ENCODE data around the gene SAMD10. TPM values are rescaled to one million over a fixed set of nuclear protein-coding genes. Genes with fewer than 3 reads are reported as not detected.

SAMD10 gene
- total and polyA plus RNA-seq, 12 donors: 3.4 to 8.8 (median 4.0) TPM

- Histone ChIP-seq H3K9me3 (no peaks in the 10 kb centered on the region), H3K4me3 (peak overlapping the region in 9 of 10 donors; percentile 43 to 100 (median 95)), H3K27me3 (no peaks in the 10 kb centered on the region), H3K27ac (peak overlapping the region in 9 of 10 donors; percentile 15 to 96 (median 56)), H3K36me3 (peaks cover 0 to 31% (median 12%) of the 10 kb centered on the region in 9 donors), H3K4me1 (peaks cover 17 to 54% (median 48%) of the 10 kb centered on the region in 9 donors)
- 6 to 7% methylated on average over 27 to 28 of the region's 28 CpGs for WGBS, 2 donors
- ATAC-seq: peak; percentile 27 to 57 (median 47)
- TF ChIP-seq CTCF (IDR thresholded peaks at IDR 0.05): peak in 1 of 9 donors; percentile 15
- peak; percentile 61 to 69 for DNase-seq
- intact Hi-C loops (cut with DNase I): loop anchor here in 2 of 10 donors (5.0 kb wide), 2 partner anchors 60 to 405 kb away; partner anchors contain the start of genes DNAJC5 (in 1 of the 2) and FNDC11 (in 1 of the 2)
Measured at GRCh38 chr20:63957004-63957689, 22.3 kb downstream of the SAMD10 start.

GRCh38 chr20:63956664-63957003 lies 22.8 kb downstream of the SAMD10 start:
- peaks cover 22 to 59% (median 53%) of the 10 kb centered on the region in 9 donors for H3K4me1 ChIP-seq
- H3K9me3 ChIP-seq: no peaks in the 10 kb centered on the region
- 0 to 1% methylated on average over 15 of the region's 15 CpGs for WGBS, 2 donors
- no peak for DNase-seq
- peak overlapping the region in 9 of 10 donors; percentile 43 to 100 (median 95) for H3K4me3 ChIP-seq
- H3K36me3 ChIP-seq: peaks cover 0 to 26% (median 7%) of the 10 kb centered on the region in 9 donors
- H3K27me3 ChIP-seq: no peaks in the 10 kb centered on the region
- intact Hi-C loops (cut with DNase I): loop anchor here in 3 of 10 donors (1.0 to 5.0 kb wide), 3 partner anchors 47 to 404 kb away; partner anchors contain the start of genes DNAJC5 (in 1 of the 3) and FNDC11 (in 1 of the 3)
- no peak for ATAC-seq
- H3K27ac ChIP-seq: peak overlapping the region in 9 of 10 donors; percentile 15 to 96 (median 56)
- TF ChIP-seq CTCF (IDR thresholded peaks at IDR 0.05): no peak

GRCh38 chr20:63955827-63956663 lies 23.4 kb downstream of the SAMD10 start, which contains the start of gene UCKL1:
Gene UCKL1, minus strand, starts transcription at chr20:63956416. Its CDS starts 44 bp downstream, at chr20:63956372.
- Histone ChIP-seq H3K27me3 (no peaks in the 10 kb centered on the region), H3K36me3 (peaks cover 0 to 20% (median under 1%) of the 10 kb centered on the region in 9 donors), H3K4me3 (peak within 1 kb of the TSS; percentile 76 to 100 (median 96)), H3K4me1 (peaks cover 25 to 65% (median 59%) of the 10 kb centered on the region in 9 donors), H3K9me3 (no peaks in the 10 kb centered on the region), H3K27ac (peak within 1 kb of the TSS; percentile 92 to 98 (median 96))
- TF ChIP-seq CTCF (IDR thresholded peaks at IDR 0.05): peak in 5 of 9 donors; percentile 5 to 43 (median 23)
- ATAC-seq: peak; percentile 81 to 91 (median 85)
- intact Hi-C loops (cut with DNase I): loop anchor here in 3 of 10 donors (1.0 to 5.0 kb wide), 3 partner anchors 47 to 404 kb away; partner anchors contain the start of genes DNAJC5 (in 1 of the 3) and FNDC11 (in 1 of the 3)
- WGBS, 2 donors: 0 to 1% methylated on average over 89 to 105 of the region's 105 CpGs
- DNase-seq: peak; percentile 92 to 93

Measured in heart right ventricle (tissue), 16 donors.